IPS-18a (cell line): ENCODE measurements around the gene TRAP1.
"Not testable (repeated sequence)": the region's sequence is repeated elsewhere in the genome, so short reads cannot be mapped to it uniquely, and the experiment has no call there.

Source experiments
- H3K27ac ChIP-seq: one replicate; pipeline ENCODE4 v1.5.1; 2013; ENCODE audit warnings: low read length
- H3K27me3 ChIP-seq: one replicate; pipeline ENCODE4 v1.6.1; 2013; ENCODE audit warnings: mild to moderate bottlenecking, low read length; ENCODE audit not compliant: control insufficient read depth, insufficient read depth
- H3K36me3 ChIP-seq: one replicate; pipeline ENCODE4 v1.6.1; 2013; ENCODE audit warnings: low read depth, low read length; ENCODE audit not compliant: control insufficient read depth
- H3K4me1 ChIP-seq: one replicate; pipeline ENCODE4 v1.6.1; 2013; ENCODE audit warnings: low read depth, low read length; ENCODE audit not compliant: control insufficient read depth
- H3K4me3 ChIP-seq: one replicate; pipeline ENCODE4 v1.5.1; 2013; ENCODE audit warnings: low read length
- H3K9ac ChIP-seq: one replicate; pipeline ENCODE4 v1.6.1; 2013; ENCODE audit warnings: mild to moderate bottlenecking, low read length, moderate library complexity
- H3K9me3 ChIP-seq: one replicate; pipeline ENCODE4 v1.6.1; 2013; ENCODE audit warnings: low read depth, low read length; ENCODE audit not compliant: control insufficient read depth

The TRAP1 gene

DNA sequence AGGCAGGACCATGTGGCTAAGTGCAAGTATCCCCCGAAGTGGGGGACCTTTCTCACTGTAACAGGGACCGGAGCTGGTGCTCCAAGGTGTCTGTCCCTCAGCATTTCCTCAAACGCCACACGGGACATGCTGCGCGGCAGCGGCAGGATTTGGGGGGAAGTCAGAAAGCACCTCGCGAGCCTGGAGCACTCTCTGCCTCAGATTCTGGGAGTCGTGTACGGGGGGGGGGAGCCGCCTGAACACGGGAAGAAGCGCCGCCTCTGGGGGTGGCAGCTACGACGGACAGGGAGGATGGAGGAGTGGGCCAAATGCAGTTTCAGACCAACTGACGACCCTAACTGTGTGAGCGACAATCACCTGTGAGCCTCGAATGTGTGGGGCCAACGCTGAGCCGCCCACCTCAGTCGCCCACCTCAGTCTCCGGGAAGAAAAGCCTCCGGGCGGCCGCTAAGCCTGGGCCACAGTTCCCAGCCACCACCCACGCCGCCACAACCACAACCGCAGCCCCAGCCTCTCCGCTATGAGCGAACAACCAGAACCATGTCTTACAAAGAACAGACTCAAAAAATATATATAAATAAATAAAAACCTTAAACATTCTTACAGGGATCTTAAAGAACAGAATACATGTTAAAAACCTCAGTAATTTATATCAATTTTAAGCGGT is 8.8 kb upstream of the TRAP1 start:
- H3K4me1 ChIP-seq: no peaks in the 10 kb centered on the region
- H3K27me3 ChIP-seq: no peaks in the 10 kb centered on the region
- H3K4me3 ChIP-seq: no peak overlapping the region
- H3K27ac ChIP-seq: no peak overlapping the region
- H3K36me3 ChIP-seq: peaks cover 40% of the 10 kb centered on the region
- no peak overlapping the region for H3K9ac ChIP-seq
- H3K9me3 ChIP-seq: no peaks in the 10 kb centered on the region

- Histone ChIP-seq H3K9me3 (no peaks in the 10 kb centered on the region), H3K36me3 (peaks cover 31% of the 10 kb centered on the region), H3K9ac (no peak overlapping the region), H3K4me3 (no peak overlapping the region), H3K4me1 (no peaks in the 10 kb centered on the region), H3K27ac (no peak overlapping the region), H3K27me3 (no peaks in the 10 kb centered on the region)
These were observed 8.0 kb upstream of the TRAP1 start for GRCh38 chr16:3725276-3725675.

GRCh38 chr16:3722508-3722907 is 5.2 kb upstream of the TRAP1 start:
- Histone ChIP-seq H3K36me3 (peaks cover 7% of the 10 kb centered on the region), H3K9ac (no peak overlapping the region), H3K27me3 (no peaks in the 10 kb centered on the region), H3K4me3 (no peak overlapping the region), H3K27ac (no peak overlapping the region), H3K4me1 (peaks cover 4% of the 10 kb centered on the region), H3K9me3 (no peaks in the 10 kb centered on the region)

- Histone ChIP-seq H3K9me3 (no peaks in the 10 kb centered on the region), H3K4me3 (no peak overlapping the region), H3K9ac (no peak overlapping the region), H3K4me1 (peaks cover 4% of the 10 kb centered on the region), H3K36me3 (no peaks in the 10 kb centered on the region), H3K27me3 (no peaks in the 10 kb centered on the region), H3K27ac (no peak overlapping the region)
These were observed 3.1 kb upstream of the TRAP1 start for GRCh38 chr16:3720418-3720817.

- Histone ChIP-seq H3K9ac (no peak overlapping the region), H3K27ac (no peak overlapping the region), H3K9me3 (no peaks in the 10 kb centered on the region), H3K27me3 (no peaks in the 10 kb centered on the region), H3K4me3 (no peak overlapping the region), H3K36me3 (no peaks in the 10 kb centered on the region), H3K4me1 (peaks cover 4% of the 10 kb centered on the region)
These were observed 1.3 kb upstream of the TRAP1 start for GRCh38 chr16:3718628-3719027.

- H3K36me3 ChIP-seq: no peaks in the 10 kb centered on the region
- H3K4me3 ChIP-seq: peak overlapping the region; percentile 95
- no peaks in the 10 kb centered on the region for H3K27me3 ChIP-seq
- H3K9me3 ChIP-seq: no peaks in the 10 kb centered on the region
- peaks cover 4% of the 10 kb centered on the region for H3K4me1 ChIP-seq
- H3K9ac ChIP-seq: peak overlapping the region; percentile 91
- H3K27ac ChIP-seq: peak overlapping the region; percentile 93
These were observed 681 bp upstream of the TRAP1 start for GRCh38 chr16:3718019-3718391.

- Histone ChIP-seq H3K4me3 (peak overlapping the region; percentile 95), H3K27me3 (no peaks in the 10 kb centered on the region), H3K27ac (no peak overlapping the region), H3K36me3 (no peaks in the 10 kb centered on the region), H3K4me1 (peaks cover 4% of the 10 kb centered on the region), H3K9me3 (no peaks in the 10 kb centered on the region), H3K9ac (peak overlapping the region; percentile 91)
These were observed 491 bp downstream of the TRAP1 start for GRCh38 chr16:3716831-3717234.

GRCh38 chr16:3715430-3715829 is 1.9 kb downstream of the TRAP1 start:
- Histone ChIP-seq H3K9ac (no peak overlapping the region), H3K36me3 (no peaks in the 10 kb centered on the region), H3K4me1 (peaks cover 4% of the 10 kb centered on the region), H3K4me3 (no peak overlapping the region), H3K9me3 (no peaks in the 10 kb centered on the region), H3K27me3 (no peaks in the 10 kb centered on the region), H3K27ac (no peak overlapping the region)

GRCh38 chr16:3714378-3714777 is 2.9 kb downstream of the TRAP1 start:
- not testable (repeated sequence) for H3K27me3 ChIP-seq, H3K36me3 ChIP-seq, H3K4me3 ChIP-seq, H3K9me3 ChIP-seq, H3K4me1 ChIP-seq, H3K27ac ChIP-seq, H3K9ac ChIP-seq

GRCh38 chr16:3713587-3714242 is 3.6 kb downstream of the TRAP1 start:
- H3K9ac ChIP-seq: no peak overlapping the region
- H3K4me3 ChIP-seq: no peak overlapping the region
- H3K36me3 ChIP-seq: no peaks in the 10 kb centered on the region
- no peaks in the 10 kb centered on the region for H3K27me3 ChIP-seq
- peaks cover 4% of the 10 kb centered on the region for H3K4me1 ChIP-seq
- no peaks in the 10 kb centered on the region for H3K9me3 ChIP-seq
- H3K27ac ChIP-seq: no peak overlapping the region

DNA sequence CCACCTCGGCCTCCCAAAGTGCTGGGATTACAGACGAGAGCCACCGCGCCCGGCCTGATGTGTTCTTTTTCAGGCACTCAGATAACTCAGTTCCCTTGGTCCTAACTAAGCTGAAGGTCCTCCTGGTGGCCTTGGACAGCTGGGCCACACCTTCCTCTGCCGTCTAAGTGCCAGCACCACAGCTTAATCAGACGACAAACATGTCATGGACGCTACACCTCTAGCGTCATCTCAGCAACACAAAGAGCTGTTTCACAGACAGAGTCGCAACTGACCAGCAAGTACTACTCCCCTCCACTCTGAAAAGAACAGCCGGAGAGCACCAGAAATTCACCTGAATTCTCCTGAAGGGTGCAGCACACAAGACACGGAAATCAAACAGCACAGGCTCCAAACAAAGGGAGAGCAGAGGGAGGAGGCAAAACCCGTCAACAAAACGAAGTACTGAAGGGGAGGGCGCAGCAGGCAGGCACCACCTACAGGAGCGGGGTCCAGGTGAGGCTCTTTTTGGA is 4.4 kb downstream of the TRAP1 start:
- Histone ChIP-seq H3K36me3 (no peaks in the 10 kb centered on the region), H3K9ac (no peak overlapping the region), H3K27ac (no peak overlapping the region), H3K4me1 (peaks cover 1% of the 10 kb centered on the region), H3K9me3 (no peaks in the 10 kb centered on the region), H3K4me3 (no peak overlapping the region), H3K27me3 (no peaks in the 10 kb centered on the region)
